ENCODE results near the gene RCBTB2.

The RCBTB2 gene

GRCh38 chr13:48533961-48534600 is 1.2 kb upstream of the RCBTB2 start:
- Histone ChIP-seq H3K36me3 (ENCODE audit: insufficient read depth, low read length) (no peaks in the 10 kb centered on the region), H3K4me2 (ENCODE audit: low read depth, low read length, poor library complexity, severe bottlenecking) (peak overlapping the region; percentile 92), H3K27me3 (ENCODE audit: insufficient read depth, low read length, poor library complexity, severe bottlenecking) (no peaks in the 10 kb centered on the region), H3K9me2 (replicated peaks; ENCODE audit: low read depth, low read length) (no peaks in the 10 kb centered on the region), H2AFZ (ENCODE audit: low read length) (no peak overlapping the region), H4K20me1 (ENCODE audit: insufficient read depth, low read length, poor library complexity, severe bottlenecking) (no peaks in the 10 kb centered on the region), H3K9ac (ENCODE audit: low read depth, low read length, poor library complexity, severe bottlenecking) (peak overlapping the region; percentile 98), H3F3A (ENCODE audit: low read depth) (0 out of 2 replicates have a peak, but pooled peaks cover 6% of the 10 kb centered on the region), H3K9me3 (ENCODE audit: insufficient read depth, low read depth, low read length) (peaks cover 5% of the 10 kb centered on the region; the same call in 1 of the 2 replicates), H3K4me3 (ENCODE audit: low read length, poor library complexity, severe bottlenecking) (no peak overlapping the region), H3K79me2 (ENCODE audit: insufficient read depth, low read length) (peaks cover 34% of the 10 kb centered on the region), H3K4me1 (ENCODE audit: insufficient read depth, low read length, poor library complexity, severe bottlenecking) (peaks cover 41% of the 10 kb centered on the region)
- TF ChIP-seq CTCF (conservative IDR thresholded peaks at IDR 0.05; ENCODE audit: low read length) (no peak), EZH2phosphoT487 (IDR thresholded peaks at IDR 0.05; ENCODE audit: borderline replicate concordance) (no peak)

- Histone ChIP-seq H3K9ac (ENCODE audit: low read depth, low read length, poor library complexity, severe bottlenecking) (peak overlapping the region; percentile 98), H3K4me1 (ENCODE audit: insufficient read depth, low read length, poor library complexity, severe bottlenecking) (peaks cover 60% of the 10 kb centered on the region), H3K79me2 (ENCODE audit: insufficient read depth, low read length) (peaks cover 52% of the 10 kb centered on the region), H3K9me2 (replicated peaks; ENCODE audit: low read depth, low read length) (no peaks in the 10 kb centered on the region), H2AFZ (ENCODE audit: low read length) (peak overlapping the region; percentile 93), H3F3A (ENCODE audit: low read depth) (peaks cover 6% of the 10 kb centered on the region; the same call in 1 of the 2 replicates), H3K4me3 (ENCODE audit: low read length, poor library complexity, severe bottlenecking) (peak overlapping the region; percentile 93), H3K36me3 (ENCODE audit: insufficient read depth, low read length) (no peaks in the 10 kb centered on the region), H4K20me1 (ENCODE audit: insufficient read depth, low read length, poor library complexity, severe bottlenecking) (no peaks in the 10 kb centered on the region), H3K27me3 (ENCODE audit: insufficient read depth, low read length, poor library complexity, severe bottlenecking) (no peaks in the 10 kb centered on the region), H3K4me2 (ENCODE audit: low read depth, low read length, poor library complexity, severe bottlenecking) (peak overlapping the region; percentile 92), H3K9me3 (ENCODE audit: insufficient read depth, low read depth, low read length) (peaks cover 2% of the 10 kb centered on the region; the same call in 1 of the 2 replicates)
- TF ChIP-seq EZH2phosphoT487 (IDR thresholded peaks at IDR 0.05; ENCODE audit: borderline replicate concordance) (no peak), CTCF (conservative IDR thresholded peaks at IDR 0.05; ENCODE audit: low read length) (no peak)
These were observed 699 bp downstream of the RCBTB2 start for GRCh38 chr13:48532256-48532505.

DNA sequence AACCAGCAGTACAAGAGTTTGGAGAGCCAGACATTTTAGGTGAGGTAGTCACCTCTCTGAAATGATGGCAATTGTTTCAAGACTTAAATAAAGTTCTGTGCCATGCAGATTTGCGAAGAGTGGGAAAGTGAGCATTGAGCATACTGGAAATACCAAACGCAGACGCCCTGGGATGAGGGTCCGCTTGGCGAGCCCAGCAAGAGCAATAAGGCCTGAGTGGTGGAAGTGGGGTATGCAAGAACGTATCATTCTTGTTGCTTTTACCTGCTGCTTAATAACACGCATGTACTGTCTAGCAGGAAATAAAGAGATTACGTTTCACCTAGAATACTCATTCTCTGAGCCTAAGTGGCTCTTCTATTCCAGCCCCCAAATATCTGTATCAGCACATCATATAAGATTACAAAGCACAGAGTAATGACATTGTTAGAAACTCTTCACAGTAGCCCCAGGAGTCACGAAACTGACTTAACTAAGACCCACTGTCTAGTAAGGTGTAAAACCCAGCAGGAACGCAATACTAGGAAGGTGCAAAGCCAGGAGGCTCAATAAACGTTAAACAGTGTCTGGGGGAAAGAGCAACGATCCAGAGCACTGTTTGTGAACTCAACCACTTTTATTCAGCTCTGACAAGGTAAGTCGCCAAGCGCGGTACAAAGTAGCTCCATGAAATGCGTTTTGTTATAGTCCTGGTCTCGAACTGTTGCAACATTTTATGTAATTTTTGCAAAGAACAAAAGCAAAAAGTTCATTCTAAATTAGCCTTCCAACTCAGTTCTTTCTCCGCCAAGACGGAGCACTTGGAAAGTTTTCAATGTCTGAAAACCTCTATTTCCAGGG is 1.2 kb downstream of the RCBTB2 start:
- peak overlapping the region; percentile 92 for H3K4me2 ChIP-seq (ENCODE audit: low read depth, low read length, poor library complexity, severe bottlenecking)
- H3K9ac ChIP-seq (ENCODE audit: low read depth, low read length, poor library complexity, severe bottlenecking), result peak overlapping the region; percentile 98
- H3K4me1 ChIP-seq (ENCODE audit: insufficient read depth, low read length, poor library complexity, severe bottlenecking), result peaks cover 60% of the 10 kb centered on the region
- no peak for TF ChIP-seq EZH2phosphoT487 (IDR thresholded peaks at IDR 0.05; ENCODE audit: borderline replicate concordance)
- no peak for TF ChIP-seq CTCF (conservative IDR thresholded peaks at IDR 0.05; ENCODE audit: low read length)
- no peaks in the 10 kb centered on the region for H3K36me3 ChIP-seq (ENCODE audit: insufficient read depth, low read length)
- H2AFZ ChIP-seq (ENCODE audit: low read length), result peak overlapping the region; percentile 93
- no peaks in the 10 kb centered on the region for H3K27me3 ChIP-seq (ENCODE audit: insufficient read depth, low read length, poor library complexity, severe bottlenecking)
- H4K20me1 ChIP-seq (ENCODE audit: insufficient read depth, low read length, poor library complexity, severe bottlenecking), result no peaks in the 10 kb centered on the region
- H3K9me3 ChIP-seq (ENCODE audit: insufficient read depth, low read depth, low read length), result no peaks in the 10 kb centered on the region
- no peaks in the 10 kb centered on the region for H3K9me2 ChIP-seq (replicated peaks; ENCODE audit: low read depth, low read length)
- H3K4me3 ChIP-seq (ENCODE audit: low read length, poor library complexity, severe bottlenecking), result peak overlapping the region; percentile 93
- peaks cover 6% of the 10 kb centered on the region; the same call in 1 of the 2 replicates for H3F3A ChIP-seq (ENCODE audit: low read depth)
- H3K79me2 ChIP-seq (ENCODE audit: insufficient read depth, low read length), result peaks cover 52% of the 10 kb centered on the region

All from Loucy (cell line).